HG02642 (cell line): Measurements from ENCODE around the gene CHRM5.

ENCODE experiments used
- ATAC-seq: cut with Tn5 transposase; IDR thresholded peaks from one replicate; pipeline ENCODE4 v1.9.1; 2021; ENCODE audit warnings: mild to moderate bottlenecking; ENCODE audit not compliant: unreplicated experiment, poor library complexity

Gene CHRM5

GRCh38 chr15:34078900-34079299 lies 110.6 kb downstream of the CHRM5 start:
- ATAC-seq = no peak

- no peak for ATAC-seq
These were observed 111.6 kb downstream of the CHRM5 start for GRCh38 chr15:34079904-34080303.

GRCh38 chr15:34084086-34084485 lies 115.8 kb downstream of the CHRM5 start:
- ATAC-seq = no peak

GRCh38 chr15:34085746-34086145 lies 117.4 kb downstream of the CHRM5 start:
- no peak for ATAC-seq

- ATAC-seq = no peak
These were observed 131.6 kb downstream of the CHRM5 start for GRCh38 chr15:34099914-34100313.

GRCh38 chr15:34101366-34102174 lies 133.3 kb downstream of the CHRM5 start, which contains the start of the genes EMC7 and PGBD4:
EMC7 (minus strand) TSS chr15:34101862; CDS start chr15:34101839, 23 bp downstream.
PGBD4 (plus strand) TSS chr15:34102083; CDS start chr15:34102532, 449 bp downstream.
- ATAC-seq = peak; percentile 98

- no peak for ATAC-seq
These were observed 134.1 kb downstream of the CHRM5 start for GRCh38 chr15:34102175-34102925.

GRCh38 chr15:34106423-34106822 lies 138.1 kb downstream of the CHRM5 start:
- no peak for ATAC-seq

GRCh38 chr15:34107315-34107714 lies 139.0 kb downstream of the CHRM5 start:
- no peak for ATAC-seq

GRCh38 chr15:34109797-34110663 lies 141.7 kb downstream of the CHRM5 start:
- ATAC-seq = no peak

GRCh38 chr15:34111488-34111887 lies 143.2 kb downstream of the CHRM5 start:
- ATAC-seq = no peak

- no peak for ATAC-seq
These were observed 145.9 kb downstream of the CHRM5 start for GRCh38 chr15:34114215-34114614.

GRCh38 chr15:34114739-34115138 lies 146.4 kb downstream of the CHRM5 start:
- ATAC-seq = no peak

- no peak for ATAC-seq
These were observed 148.3 kb downstream of the CHRM5 start for GRCh38 chr15:34116620-34117019.
